Smooth muscle cell (in vitro differentiated cells): ENCODE data around the gene AGRP. TPM values are rescaled to one million over a fixed set of nuclear protein-coding genes. Genes with fewer than 3 reads are reported as not detected.
A peak's percentile ranks its signal among the peaks of the same experiment; 100 is the strongest.

Source experiments
- DNase-seq: peaks from one replicate; lab custom pipeline; 2025; ENCODE audit not compliant: unreplicated experiment; lab: John Stamatoyannopoulos, UW
- H2AFZ ChIP-seq: fragments of 200-600 bp; sonication (generic); 2 replicates; pipeline ENCODE4 v1.6.0; 2016; ENCODE audit warnings: antibody characterized with exemption, low read depth, mild to moderate bottlenecking
- H3F3A ChIP-seq: fragments of 200-600 bp; sonication (generic); 2 replicates; pipeline ENCODE4 v1.6.0; 2017; ENCODE audit warnings: antibody characterized with exemption, low read depth
- H3K27ac ChIP-seq: fragments of 200-600 bp; sonication (generic); 2 replicates; pipeline ENCODE4 v1.5.1; 2016; ENCODE audit warnings: low read depth, mild to moderate bottlenecking
- H3K27me3 ChIP-seq: fragments of 200-600 bp; sonication (generic); 2 replicates; pipeline ENCODE4 v1.6.1; 2016; ENCODE audit warnings: low read depth, mild to moderate bottlenecking
- H3K36me3 ChIP-seq: fragments of 200-600 bp; sonication (generic); 2 replicates; pipeline ENCODE4 v1.5.1; 2016; ENCODE audit warnings: low read depth
- H3K4me1 ChIP-seq: fragments of 200-600 bp; sonication (generic); 2 replicates; pipeline ENCODE4 v1.5.1; 2016; ENCODE audit warnings: low read depth
- H3K4me2 ChIP-seq: fragments of 200-600 bp; sonication (generic); 2 replicates; pipeline ENCODE4 v1.6.0; 2016; ENCODE audit warnings: mild to moderate bottlenecking
- H3K4me3 ChIP-seq: fragments of 200-600 bp; sonication (generic); 2 replicates; pipeline ENCODE4 v1.5.1; 2016; ENCODE audit warnings: mild to moderate bottlenecking
- H3K79me2 ChIP-seq: fragments of 200-600 bp; sonication (generic); 2 replicates; pipeline ENCODE4 v1.6.0; 2016; ENCODE audit warnings: low read depth, mild to moderate bottlenecking
- H3K9ac ChIP-seq: fragments of 200-600 bp; sonication (generic); 2 replicates; pipeline ENCODE4 v1.6.0; 2016; ENCODE audit warnings: low read depth
- H3K9me3 ChIP-seq: fragments of 200-600 bp; sonication (generic); replicated peaks from 2 replicates; pipeline ENCODE4 v1.5.1; 2016; ENCODE audit warnings: low read depth
- H4K20me1 ChIP-seq: fragments of 200-600 bp; sonication (generic); 2 replicates; pipeline ENCODE4 v1.6.0; 2016; ENCODE audit warnings: low read depth
- CTCF ChIP-seq: fragments of 200-600 bp; sonication (generic); IDR thresholded peaks from 2 replicates; pipeline ENCODE4 v1.5.1; 2017; ENCODE audit warnings: borderline replicate concordance, mild to moderate bottlenecking, antibody characterized with exemption; ENCODE audit not compliant: insufficient read depth, poor library complexity, severe bottlenecking
- WGBS: methylation state at CpG from one replicate; pipeline ENCODE4 v1.1.7; 2016; ENCODE audit warnings: low lambda C conversion rate; 5-methylcytosine and 5-hydroxymethylcytosine counted together
- polyA plus RNA-seq: library from polyadenylated mRNA; unstranded; fragments of >200 nt; fragmentation: Nextera tagmentation; extraction: Ambion mirVana; gene quantifications from 2 replicates; pipeline ENCODE4 v1.2.1, GENCODE V29; 2016
- total RNA-seq: library from RNA; depleted of rRNA; stranded (reverse); fragments of >200 nt; gene quantifications from 2 replicates; pipeline ENCODE4 v1.2.3, GENCODE V29; 2014

Gene AGRP
- total and polyA plus RNA-seq, 2 experiments from 2014 or later, result not detected

- Histone ChIP-seq H3K9me3 (no peaks in the 10 kb centered on the region), H3K36me3 (no peaks in the 10 kb centered on the region), H2AFZ (peak overlapping the region; percentile 79), H3F3A (peaks cover 17% of the 10 kb centered on the region), H3K27me3 (no peaks in the 10 kb centered on the region), H3K9ac (peak overlapping the region; percentile 95), H3K27ac (peak overlapping the region; percentile 87), H3K4me1 (peaks cover 15% of the 10 kb centered on the region), H3K4me3 (peak overlapping the region; percentile 92), H4K20me1 (peaks cover 44% of the 10 kb centered on the region), H3K79me2 (peaks cover 37% of the 10 kb centered on the region), H3K4me2 (peak overlapping the region; percentile 100)
- 8% methylated on average over 16 of the region's 16 CpGs for WGBS
- no peak for TF ChIP-seq CTCF
- no peak for DNase-seq
Observed at GRCh38 chr16:67529582-67530012, 46.2 kb upstream of the AGRP start.

- H2AFZ ChIP-seq, result peak overlapping the region; percentile 79
- H3K4me3 ChIP-seq, result peak overlapping the region; percentile 92
- no peaks in the 10 kb centered on the region for H3K27me3 ChIP-seq
- H3K9me3 ChIP-seq, result no peaks in the 10 kb centered on the region
- H3K36me3 ChIP-seq, result no peaks in the 10 kb centered on the region
- peaks cover 38% of the 10 kb centered on the region for H4K20me1 ChIP-seq
- peak overlapping the region; percentile 87 for H3K27ac ChIP-seq
- peaks cover 37% of the 10 kb centered on the region for H3K79me2 ChIP-seq
- WGBS, result 1% methylated on average over 28 of the region's 65 CpGs
- H3K4me1 ChIP-seq, result peaks cover 15% of the 10 kb centered on the region
- peaks cover 17% of the 10 kb centered on the region for H3F3A ChIP-seq
- H3K9ac ChIP-seq, result peak overlapping the region; percentile 95
- DNase-seq, result peak; percentile 44
- peak overlapping the region; percentile 100 for H3K4me2 ChIP-seq
- no peak for TF ChIP-seq CTCF
Observed at GRCh38 chr16:67528870-67529581, 45.7 kb upstream of the AGRP start.

- WGBS, result 35% methylated on average over 23 of the region's 45 CpGs
- Histone ChIP-seq H3K4me1 (peaks cover 15% of the 10 kb centered on the region), H3K79me2 (peaks cover 37% of the 10 kb centered on the region), H3K4me2 (peak within 1 kb of the TSS; percentile 100), H3K27ac (peak within 1 kb of the TSS; percentile 87), H3F3A (peaks cover 17% of the 10 kb centered on the region), H4K20me1 (peaks cover 31% of the 10 kb centered on the region), H3K4me3 (peak within 1 kb of the TSS; percentile 92), H3K36me3 (no peaks in the 10 kb centered on the region), H3K27me3 (no peaks in the 10 kb centered on the region), H2AFZ (peak within 1 kb of the TSS; percentile 79), H3K9ac (peak within 1 kb of the TSS; percentile 95), H3K9me3 (no peaks in the 10 kb centered on the region)
- DNase-seq, result peak; percentile 44
- TF ChIP-seq CTCF, result no peak
Observed at GRCh38 chr16:67528222-67528869, 45.0 kb upstream of the AGRP start, which contains the start of gene RIPOR1. Gene RIPOR1, plus strand, starts transcription at chr16:67528829. Its CDS starts 9,618 bp downstream, at chr16:67538447.
